ENCODE measurements around the gene GRIK2.

The GRIK2 gene

GRCh38 chr6:101918471-101918870 lies 525.0 kb downstream of the GRIK2 start:
- no peak for DNase-seq

GRCh38 chr6:101921829-101922450 lies 528.4 kb downstream of the GRIK2 start:
- no peak for DNase-seq

- DNase-seq: no peak
These were observed 532.8 kb downstream of the GRIK2 start for GRCh38 chr6:101926149-101926925.

- DNase-seq: no peak
These were observed 538.3 kb downstream of the GRIK2 start for GRCh38 chr6:101931766-101932165.

GRCh38 chr6:101932704-101933103 lies 539.2 kb downstream of the GRIK2 start:
- no peak for DNase-seq

GRCh38 chr6:101935732-101936131 lies 542.2 kb downstream of the GRIK2 start:
- no peak for DNase-seq

GRCh38 chr6:101936516-101936915 lies 543.0 kb downstream of the GRIK2 start:
- no peak for DNase-seq

- DNase-seq: no peak
These were observed 543.6 kb downstream of the GRIK2 start for GRCh38 chr6:101937108-101937507.

- no peak for DNase-seq
These were observed 546.9 kb downstream of the GRIK2 start for GRCh38 chr6:101940391-101940790.

- no peak for DNase-seq
These were observed 563.5 kb downstream of the GRIK2 start for GRCh38 chr6:101956961-101957360.

GRCh38 chr6:101961357-101961756 lies 567.8 kb downstream of the GRIK2 start:
- no peak for DNase-seq

GRCh38 chr6:101980924-101981323 lies 587.4 kb downstream of the GRIK2 start:
- DNase-seq: no peak

- no peak for DNase-seq
These were observed 593.0 kb downstream of the GRIK2 start for GRCh38 chr6:101986476-101986875.

GRCh38 chr6:101992286-101992685 lies 598.8 kb downstream of the GRIK2 start:
- DNase-seq: no peak

GRCh38 chr6:101994521-101994920 lies 601.0 kb downstream of the GRIK2 start:
- no peak for DNase-seq

- no peak for DNase-seq
These were observed 621.9 kb downstream of the GRIK2 start for GRCh38 chr6:102015431-102015830.

GRCh38 chr6:102022281-102022680 lies 628.8 kb downstream of the GRIK2 start:
- no peak for DNase-seq

- DNase-seq: no peak
These were observed 629.3 kb downstream of the GRIK2 start for GRCh38 chr6:102022803-102023202.

GRCh38 chr6:102023977-102024657 lies 630.6 kb downstream of the GRIK2 start:
- DNase-seq: no peak

GRCh38 chr6:102026649-102027048 lies 633.1 kb downstream of the GRIK2 start:
- DNase-seq: no peak

GRCh38 chr6:102028176-102028575 lies 634.7 kb downstream of the GRIK2 start:
- no peak for DNase-seq

GRCh38 chr6:102038964-102039363 lies 645.5 kb downstream of the GRIK2 start:
- no peak for DNase-seq

GRCh38 chr6:102039441-102039840 lies 645.9 kb downstream of the GRIK2 start:
- no peak for DNase-seq

GRCh38 chr6:102051001-102051400 lies 657.5 kb downstream of the GRIK2 start:
- DNase-seq: no peak
